Smooth muscle cell (in vitro differentiated cells): ENCODE data around the gene FGD6. TPM values are rescaled to one million over a fixed set of nuclear protein-coding genes. Genes with fewer than 3 reads are reported as not detected.

Source experiments
- DNase-seq: peaks from one replicate; lab custom pipeline; 2025; ENCODE audit not compliant: unreplicated experiment; lab: John Stamatoyannopoulos, UW
- H2AFZ ChIP-seq: fragments of 200-600 bp; sonication (generic); 2 replicates; pipeline ENCODE4 v1.6.0; 2016; ENCODE audit warnings: antibody characterized with exemption, low read depth, mild to moderate bottlenecking
- H3F3A ChIP-seq: fragments of 200-600 bp; sonication (generic); 2 replicates; pipeline ENCODE4 v1.6.0; 2017; ENCODE audit warnings: antibody characterized with exemption, low read depth
- H3K27ac ChIP-seq: fragments of 200-600 bp; sonication (generic); 2 replicates; pipeline ENCODE4 v1.5.1; 2016; ENCODE audit warnings: low read depth, mild to moderate bottlenecking
- H3K27me3 ChIP-seq: fragments of 200-600 bp; sonication (generic); 2 replicates; pipeline ENCODE4 v1.6.1; 2016; ENCODE audit warnings: low read depth, mild to moderate bottlenecking
- H3K36me3 ChIP-seq: fragments of 200-600 bp; sonication (generic); 2 replicates; pipeline ENCODE4 v1.5.1; 2016; ENCODE audit warnings: low read depth
- H3K4me1 ChIP-seq: fragments of 200-600 bp; sonication (generic); 2 replicates; pipeline ENCODE4 v1.5.1; 2016; ENCODE audit warnings: low read depth
- H3K4me2 ChIP-seq: fragments of 200-600 bp; sonication (generic); 2 replicates; pipeline ENCODE4 v1.6.0; 2016; ENCODE audit warnings: mild to moderate bottlenecking
- H3K4me3 ChIP-seq: fragments of 200-600 bp; sonication (generic); 2 replicates; pipeline ENCODE4 v1.5.1; 2016; ENCODE audit warnings: mild to moderate bottlenecking
- H3K79me2 ChIP-seq: fragments of 200-600 bp; sonication (generic); 2 replicates; pipeline ENCODE4 v1.6.0; 2016; ENCODE audit warnings: low read depth, mild to moderate bottlenecking
- H3K9ac ChIP-seq: fragments of 200-600 bp; sonication (generic); 2 replicates; pipeline ENCODE4 v1.6.0; 2016; ENCODE audit warnings: low read depth
- H3K9me3 ChIP-seq: fragments of 200-600 bp; sonication (generic); replicated peaks from 2 replicates; pipeline ENCODE4 v1.5.1; 2016; ENCODE audit warnings: low read depth
- H4K20me1 ChIP-seq: fragments of 200-600 bp; sonication (generic); 2 replicates; pipeline ENCODE4 v1.6.0; 2016; ENCODE audit warnings: low read depth
- CTCF ChIP-seq: fragments of 200-600 bp; sonication (generic); IDR thresholded peaks from 2 replicates; pipeline ENCODE4 v1.5.1; 2017; ENCODE audit warnings: borderline replicate concordance, mild to moderate bottlenecking, antibody characterized with exemption; ENCODE audit not compliant: insufficient read depth, poor library complexity, severe bottlenecking
- WGBS: methylation state at CpG from one replicate; pipeline ENCODE4 v1.1.7; 2016; ENCODE audit warnings: low lambda C conversion rate; 5-methylcytosine and 5-hydroxymethylcytosine counted together
- polyA plus RNA-seq: library from polyadenylated mRNA; unstranded; fragments of >200 nt; fragmentation: Nextera tagmentation; extraction: Ambion mirVana; gene quantifications from 2 replicates; pipeline ENCODE4 v1.2.1, GENCODE V29; 2016
- total RNA-seq: library from RNA; depleted of rRNA; stranded (reverse); fragments of >200 nt; gene quantifications from 2 replicates; pipeline ENCODE4 v1.2.3, GENCODE V29; 2014

Gene FGD6
- total and polyA plus RNA-seq, 2 experiments from 2014 or later, result 2.5 to 7.7 TPM

GRCh38 chr12:95206916-95207315 lies 10.4 kb downstream of the FGD6 start:
- no peak for TF ChIP-seq CTCF
- H3K36me3 ChIP-seq, result no peaks in the 10 kb centered on the region
- H3K27ac ChIP-seq, result peak overlapping the region; percentile 99
- no peak overlapping the region for H3K4me3 ChIP-seq
- H4K20me1 ChIP-seq, result no peaks in the 10 kb centered on the region
- H3F3A ChIP-seq, result peaks cover 41% of the 10 kb centered on the region
- peaks cover 43% of the 10 kb centered on the region for H3K4me1 ChIP-seq
- H3K9ac ChIP-seq, result no peak overlapping the region
- H3K4me2 ChIP-seq, result no peak overlapping the region
- H2AFZ ChIP-seq, result no peak overlapping the region
- WGBS, result 99% methylated on average over 8 of the region's 8 CpGs
- no peaks in the 10 kb centered on the region for H3K9me3 ChIP-seq
- H3K27me3 ChIP-seq, result no peaks in the 10 kb centered on the region
- peaks cover 49% of the 10 kb centered on the region for H3K79me2 ChIP-seq
- DNase-seq, result no peak

- H3K4me3 ChIP-seq, result no peak overlapping the region
- 7% methylated on average over 4 of the region's 4 CpGs for WGBS
- H3K27me3 ChIP-seq, result no peaks in the 10 kb centered on the region
- no peak for DNase-seq
- no peak overlapping the region for H2AFZ ChIP-seq
- peaks cover 38% of the 10 kb centered on the region for H3K79me2 ChIP-seq
- H3F3A ChIP-seq, result peaks cover 42% of the 10 kb centered on the region
- H4K20me1 ChIP-seq, result no peaks in the 10 kb centered on the region
- no peak for TF ChIP-seq CTCF
- H3K4me2 ChIP-seq, result peak overlapping the region; percentile 90
- peaks cover 53% of the 10 kb centered on the region for H3K4me1 ChIP-seq
- H3K36me3 ChIP-seq, result no peaks in the 10 kb centered on the region
- peak overlapping the region; percentile 93 for H3K9ac ChIP-seq
- no peaks in the 10 kb centered on the region for H3K9me3 ChIP-seq
- H3K27ac ChIP-seq, result peak overlapping the region; percentile 99
Observed at GRCh38 chr12:95205685-95206084, 11.6 kb downstream of the FGD6 start.

GRCh38 chr12:95205016-95205624 lies 12.1 kb downstream of the FGD6 start:
- no peaks in the 10 kb centered on the region for H4K20me1 ChIP-seq
- no peaks in the 10 kb centered on the region for H3K27me3 ChIP-seq
- H3K79me2 ChIP-seq, result peaks cover 37% of the 10 kb centered on the region
- peak overlapping the region; percentile 93 for H3K9ac ChIP-seq
- no peaks in the 10 kb centered on the region for H3K9me3 ChIP-seq
- no peaks in the 10 kb centered on the region for H3K36me3 ChIP-seq
- H3K4me1 ChIP-seq, result peaks cover 54% of the 10 kb centered on the region
- peak overlapping the region; percentile 90 for H3K4me2 ChIP-seq
- no peak overlapping the region for H2AFZ ChIP-seq
- peak overlapping the region; percentile 99 for H3K27ac ChIP-seq
- WGBS, result 79% methylated on average over 2 of the region's 2 CpGs
- peaks cover 42% of the 10 kb centered on the region for H3F3A ChIP-seq
- DNase-seq, result no peak
- TF ChIP-seq CTCF, result no peak
- H3K4me3 ChIP-seq, result no peak overlapping the region
